ENCODE results near the gene TSPAN11.

The TSPAN11 gene

GRCh38 chr12:30934811-30935210 is 8.3 kb downstream of the TSPAN11 start:
- Histone ChIP-seq H3K4me3 (ENCODE audit: extremely low read depth, insufficient read depth, low read length, poor library complexity, severe bottlenecking) (no peak overlapping the region), H3K4me1 (ENCODE audit: control insufficient read depth, insufficient read depth, low read length, poor library complexity, severe bottlenecking) (peaks cover 5% of the 10 kb centered on the region), H3K36me3 (ENCODE audit: control insufficient read depth, insufficient read depth, low read length) (peaks cover 3% of the 10 kb centered on the region), H3K27ac (ENCODE audit: low read depth, low read length, severe bottlenecking) (no peak overlapping the region), H3K9me3 (ENCODE audit: control insufficient read depth, low read length) (peaks cover 9% of the 10 kb centered on the region)
- 100% methylated on average over 2 of the region's 2 CpGs; no CpG with 5 or more reads in 1 of the 2 experiments for WGBS, 2 experiments (ENCODE audit: insufficient coverage in 2 of 2)

- H3K4me3 ChIP-seq (ENCODE audit: extremely low read depth, insufficient read depth, low read length, poor library complexity, severe bottlenecking), result no peak overlapping the region
- H3K27ac ChIP-seq (ENCODE audit: low read depth, low read length, severe bottlenecking), result no peak overlapping the region
- peaks cover 9% of the 10 kb centered on the region for H3K9me3 ChIP-seq (ENCODE audit: control insufficient read depth, low read length)
- WGBS, 2 experiments (ENCODE audit: insufficient coverage in 2 of 2), result no CpG with 5 or more reads among the region's 2 CpGs
- no peaks in the 10 kb centered on the region for H3K4me1 ChIP-seq (ENCODE audit: control insufficient read depth, insufficient read depth, low read length, poor library complexity, severe bottlenecking)
- peaks cover 3% of the 10 kb centered on the region for H3K36me3 ChIP-seq (ENCODE audit: control insufficient read depth, insufficient read depth, low read length)
Measured at GRCh38 chr12:30936036-30936435, 9.5 kb downstream of the TSPAN11 start.

GRCh38 chr12:30939234-30939633 is 12.7 kb downstream of the TSPAN11 start:
- no peak overlapping the region for H3K27ac ChIP-seq (ENCODE audit: low read depth, low read length, severe bottlenecking)
- 83 to 97% methylated on average over 2 to 3 of the region's 4 CpGs for WGBS, 2 experiments (ENCODE audit: insufficient coverage in 2 of 2)
- no peaks in the 10 kb centered on the region for H3K4me1 ChIP-seq (ENCODE audit: control insufficient read depth, insufficient read depth, low read length, poor library complexity, severe bottlenecking)
- H3K36me3 ChIP-seq (ENCODE audit: control insufficient read depth, insufficient read depth, low read length), result no peaks in the 10 kb centered on the region
- peaks cover 7% of the 10 kb centered on the region for H3K9me3 ChIP-seq (ENCODE audit: control insufficient read depth, low read length)
- H3K4me3 ChIP-seq (ENCODE audit: extremely low read depth, insufficient read depth, low read length, poor library complexity, severe bottlenecking), result no peak overlapping the region

- H3K9me3 ChIP-seq (ENCODE audit: control insufficient read depth, low read length), result no peaks in the 10 kb centered on the region
- 94 to 100% methylated on average over 1 of the region's 1 CpG for WGBS, 2 experiments (ENCODE audit: insufficient coverage in 2 of 2)
- H3K4me3 ChIP-seq (ENCODE audit: extremely low read depth, insufficient read depth, low read length, poor library complexity, severe bottlenecking), result no peak overlapping the region
- H3K4me1 ChIP-seq (ENCODE audit: control insufficient read depth, insufficient read depth, low read length, poor library complexity, severe bottlenecking), result no peaks in the 10 kb centered on the region
- no peak overlapping the region for H3K27ac ChIP-seq (ENCODE audit: low read depth, low read length, severe bottlenecking)
- H3K36me3 ChIP-seq (ENCODE audit: control insufficient read depth, insufficient read depth, low read length), result no peaks in the 10 kb centered on the region
Measured at GRCh38 chr12:30942486-30942885, 15.9 kb downstream of the TSPAN11 start.

- no peak overlapping the region for H3K4me3 ChIP-seq (ENCODE audit: extremely low read depth, insufficient read depth, low read length, poor library complexity, severe bottlenecking)
- WGBS, 2 experiments (ENCODE audit: insufficient coverage in 2 of 2), result 75 to 92% methylated on average over 6 of the region's 7 CpGs
Measured at GRCh38 chr12:30942936-30943335, 16.4 kb downstream of the TSPAN11 start.

GRCh38 chr12:30945443-30946164 is 19.1 kb downstream of the TSPAN11 start:
- Histone ChIP-seq H3K27ac (ENCODE audit: low read depth, low read length, severe bottlenecking) (no peak overlapping the region), H3K4me1 (ENCODE audit: control insufficient read depth, insufficient read depth, low read length, poor library complexity, severe bottlenecking) (no peaks in the 10 kb centered on the region), H3K4me3 (ENCODE audit: extremely low read depth, insufficient read depth, low read length, poor library complexity, severe bottlenecking) (no peak overlapping the region), H3K36me3 (ENCODE audit: control insufficient read depth, insufficient read depth, low read length) (no peaks in the 10 kb centered on the region), H3K9me3 (ENCODE audit: control insufficient read depth, low read length) (no peaks in the 10 kb centered on the region)
- 93 to 96% methylated on average over 7 to 9 of the region's 11 CpGs for WGBS, 2 experiments (ENCODE audit: insufficient coverage in 2 of 2)

More at GRCh38 chr12:30942936-30943335, 16.4 kb downstream of the TSPAN11 start:
- Histone ChIP-seq H3K36me3 (ENCODE audit: control insufficient read depth, insufficient read depth, low read length) (no peaks in the 10 kb centered on the region), H3K27ac (ENCODE audit: low read depth, low read length, severe bottlenecking) (no peak overlapping the region), H3K9me3 (ENCODE audit: control insufficient read depth, low read length) (no peaks in the 10 kb centered on the region), H3K4me1 (ENCODE audit: control insufficient read depth, insufficient read depth, low read length, poor library complexity, severe bottlenecking) (no peaks in the 10 kb centered on the region)

GRCh38 chr12:30952015-30952414 is 25.5 kb downstream of the TSPAN11 start:
- H3K27ac ChIP-seq (ENCODE audit: low read depth, low read length, severe bottlenecking), result no peak overlapping the region
- no peak overlapping the region for H3K4me3 ChIP-seq (ENCODE audit: extremely low read depth, insufficient read depth, low read length, poor library complexity, severe bottlenecking)
- H3K9me3 ChIP-seq (ENCODE audit: control insufficient read depth, low read length), result no peaks in the 10 kb centered on the region
- H3K36me3 ChIP-seq (ENCODE audit: control insufficient read depth, insufficient read depth, low read length), result no peaks in the 10 kb centered on the region
- no peaks in the 10 kb centered on the region for H3K4me1 ChIP-seq (ENCODE audit: control insufficient read depth, insufficient read depth, low read length, poor library complexity, severe bottlenecking)
- 77 to 80% methylated on average over 4 to 6 of the region's 6 CpGs for WGBS, 2 experiments (ENCODE audit: insufficient coverage in 2 of 2)

- no peaks in the 10 kb centered on the region for H3K4me1 ChIP-seq (ENCODE audit: control insufficient read depth, insufficient read depth, low read length, poor library complexity, severe bottlenecking)
- WGBS, 2 experiments (ENCODE audit: insufficient coverage in 2 of 2), result 88 to 96% methylated on average over 2 of the region's 2 CpGs
- no peak overlapping the region for H3K27ac ChIP-seq (ENCODE audit: low read depth, low read length, severe bottlenecking)
- no peaks in the 10 kb centered on the region for H3K9me3 ChIP-seq (ENCODE audit: control insufficient read depth, low read length)
- H3K36me3 ChIP-seq (ENCODE audit: control insufficient read depth, insufficient read depth, low read length), result no peaks in the 10 kb centered on the region
- H3K4me3 ChIP-seq (ENCODE audit: extremely low read depth, insufficient read depth, low read length, poor library complexity, severe bottlenecking), result no peak overlapping the region
Measured at GRCh38 chr12:30953257-30953656, 26.7 kb downstream of the TSPAN11 start.

GRCh38 chr12:30953951-30954751 is 27.6 kb downstream of the TSPAN11 start:
- Histone ChIP-seq H3K4me3 (ENCODE audit: extremely low read depth, insufficient read depth, low read length, poor library complexity, severe bottlenecking) (no peak overlapping the region), H3K4me1 (ENCODE audit: control insufficient read depth, insufficient read depth, low read length, poor library complexity, severe bottlenecking) (no peaks in the 10 kb centered on the region), H3K27ac (ENCODE audit: low read depth, low read length, severe bottlenecking) (no peak overlapping the region), H3K9me3 (ENCODE audit: control insufficient read depth, low read length) (no peaks in the 10 kb centered on the region), H3K36me3 (ENCODE audit: control insufficient read depth, insufficient read depth, low read length) (no peaks in the 10 kb centered on the region)
- WGBS, 2 experiments (ENCODE audit: insufficient coverage in 2 of 2), result 86 to 91% methylated on average over 5 to 6 of the region's 6 CpGs

GRCh38 chr12:30955214-30955613 is 28.7 kb downstream of the TSPAN11 start:
- H3K4me3 ChIP-seq (ENCODE audit: extremely low read depth, insufficient read depth, low read length, poor library complexity, severe bottlenecking), result no peak overlapping the region
- H3K4me1 ChIP-seq (ENCODE audit: control insufficient read depth, insufficient read depth, low read length, poor library complexity, severe bottlenecking), result no peaks in the 10 kb centered on the region
- H3K9me3 ChIP-seq (ENCODE audit: control insufficient read depth, low read length), result no peaks in the 10 kb centered on the region
- no peaks in the 10 kb centered on the region for H3K36me3 ChIP-seq (ENCODE audit: control insufficient read depth, insufficient read depth, low read length)
- H3K27ac ChIP-seq (ENCODE audit: low read depth, low read length, severe bottlenecking), result no peak overlapping the region
- no CpG with 5 or more reads among the region's 1 CpG for WGBS, 2 experiments (ENCODE audit: insufficient coverage in 2 of 2)
